DND-41 (cell line): Measurements from ENCODE around the gene TEX51.

Experiments used
- CTCF ChIP-seq: IDR thresholded peaks from 2 replicates; pipeline ENCODE4 v1.5.1; 2012; ENCODE audit warnings: borderline replicate concordance, low read length, moderate library complexity, mild to moderate bottlenecking; ENCODE audit not compliant: poor library complexity, severe bottlenecking; ENCODE audit errors: extremely low read depth
- EZH2 ChIP-seq: IDR thresholded peaks from 3 replicates; pipeline ENCODE4 v1.6.1; 2012; ENCODE audit warnings: borderline replicate concordance, low read depth, mild to moderate bottlenecking, moderate library complexity, low read length, inconsistent platforms; ENCODE audit not compliant: severe bottlenecking

- TF ChIP-seq CTCF (no peak), EZH2 (no peak)
Observed at GRCh38 chr2:126943612-126944348, 45.1 kb downstream of the TEX51 start.
